Mesendoderm (in vitro differentiated cells): ENCODE data around the gene ARSA.

ENCODE experiments used
- DNase-seq: peaks from one replicate; pipeline ENCODE4 v3.0.0; 2013
- H2AK5ac ChIP-seq: 2 replicates; pipeline ENCODE4 v1.6.1; 2013; ENCODE audit warnings: low read length, inconsistent platforms
- H2BK120ac ChIP-seq: 2 replicates; pipeline ENCODE4 v1.6.1; 2013; ENCODE audit warnings: low read depth, mild to moderate bottlenecking, low read length, moderate library complexity, mixed read lengths
- H2BK15ac ChIP-seq: replicated peaks from 2 replicates; pipeline ENCODE4 v1.6.1; 2013; ENCODE audit warnings: low read depth, mild to moderate bottlenecking, moderate library complexity
- H2BK5ac ChIP-seq: 2 replicates; pipeline ENCODE4 v1.6.1; 2013; ENCODE audit warnings: low read length, inconsistent platforms
- H3K18ac ChIP-seq: 2 replicates; pipeline ENCODE4 v1.6.1; 2013; ENCODE audit warnings: mild to moderate bottlenecking, low read length, mixed read lengths
- H3K23ac ChIP-seq: one replicate; pipeline ENCODE4 v1.6.1; 2013; ENCODE audit warnings: low read length
- H3K27ac ChIP-seq: 2 replicates; pipeline ENCODE4 v1.5.1; 2013; ENCODE audit warnings: low read depth, mild to moderate bottlenecking, inconsistent platforms, low read length, moderate library complexity
- H3K27me3 ChIP-seq: 2 replicates; pipeline ENCODE4 v1.6.1; 2013; ENCODE audit warnings: low read length, control low read depth, mild to moderate bottlenecking, inconsistent platforms; ENCODE audit not compliant: insufficient read depth, poor library complexity
- H3K36me3 ChIP-seq: 2 replicates; pipeline ENCODE4 v1.6.1; 2013; ENCODE audit warnings: low read length, inconsistent platforms; ENCODE audit not compliant: control insufficient read depth, insufficient read depth
- H3K4ac ChIP-seq: one replicate; pipeline ENCODE4 v1.6.1; 2013; ENCODE audit warnings: low read depth, mild to moderate bottlenecking, low read length, moderate library complexity
- H3K4me1 ChIP-seq: 2 replicates; pipeline ENCODE4 v1.6.1; 2013; ENCODE audit warnings: low read depth, low read length, inconsistent platforms; ENCODE audit not compliant: control insufficient read depth
- H3K4me2 ChIP-seq: 2 replicates; pipeline ENCODE4 v1.6.1; 2013; ENCODE audit warnings: low read length
- H3K4me3 ChIP-seq: 2 replicates; pipeline ENCODE4 v1.5.1; 2013; ENCODE audit warnings: mild to moderate bottlenecking, low read length
- H3K56ac ChIP-seq: one replicate; pipeline ENCODE4 v1.6.1; 2013; ENCODE audit warnings: low read length
- H3K79me1 ChIP-seq: 2 replicates; pipeline ENCODE4 v1.6.1; 2013; ENCODE audit warnings: low read length, inconsistent platforms
- H3K79me2 ChIP-seq: 2 replicates; pipeline ENCODE4 v1.6.1; 2013; ENCODE audit warnings: mild to moderate bottlenecking, low read length; ENCODE audit not compliant: control insufficient read depth, insufficient read depth
- H3K9ac ChIP-seq: 2 replicates; pipeline ENCODE4 v1.6.1; 2013; ENCODE audit warnings: low read length, inconsistent platforms
- H4K5ac ChIP-seq: one replicate; pipeline ENCODE4 v1.6.1; 2013; ENCODE audit warnings: low read length
- H4K8ac ChIP-seq: one replicate; pipeline ENCODE4 v1.6.1; 2013; ENCODE audit warnings: low read depth, mild to moderate bottlenecking, control low read depth, low read length, moderate library complexity
- WGBS: extraction: QIAGEN DNeasy Blood & Tissue Kit; methylation state at CpG from one replicate; pipeline ENCODE4 v1.1.7; 2013; ENCODE audit warnings: low lambda C conversion rate, missing lambda C conversion rate; ENCODE audit not compliant: insufficient coverage; ENCODE audit errors: extremely low coverage; 5-methylcytosine and 5-hydroxymethylcytosine counted together

ARSA gene

GRCh38 chr22:50626314-50626849, 1.6 kb downstream of the ARSA start:
- Histone ChIP-seq H3K27ac (no peak overlapping the region), H4K5ac (no peak overlapping the region), H3K27me3 (no peaks in the 10 kb centered on the region), H2BK120ac (no peak overlapping the region), H3K18ac (no peak overlapping the region), H3K4me3 (no peak overlapping the region), H3K4ac (no peak overlapping the region), H3K23ac (no peak overlapping the region), H3K4me1 (no peaks in the 10 kb centered on the region), H2AK5ac (no peak overlapping the region), H3K4me2 (no peak overlapping the region), H3K36me3 (no peaks in the 10 kb centered on the region), H2BK5ac (no peak overlapping the region), H3K9ac (no peak overlapping the region), H3K79me1 (peaks cover 1% of the 10 kb centered on the region), H3K79me2 (no peaks in the 10 kb centered on the region), H2BK15ac (no peak overlapping the region), H4K8ac (no peak overlapping the region), H3K56ac (no peak overlapping the region)
- no peak for DNase-seq
- WGBS = no CpG with 5 or more reads among the region's 12 CpGs

GRCh38 chr22:50625568-50626313, 2.2 kb downstream of the ARSA start:
- Histone ChIP-seq H3K9ac (no peak overlapping the region), H3K79me2 (no peaks in the 10 kb centered on the region), H4K8ac (no peak overlapping the region), H3K4ac (no peak overlapping the region), H2BK5ac (no peak overlapping the region), H3K4me3 (no peak overlapping the region), H3K18ac (no peak overlapping the region), H3K27ac (no peak overlapping the region), H3K4me2 (no peak overlapping the region), H2AK5ac (no peak overlapping the region), H3K79me1 (peaks cover 1% of the 10 kb centered on the region), H3K27me3 (no peaks in the 10 kb centered on the region), H2BK120ac (no peak overlapping the region), H3K36me3 (no peaks in the 10 kb centered on the region), H3K56ac (no peak overlapping the region), H3K23ac (no peak overlapping the region), H2BK15ac (no peak overlapping the region), H3K4me1 (no peaks in the 10 kb centered on the region), H4K5ac (no peak overlapping the region)
- no peak for DNase-seq
- no CpG with 5 or more reads among the region's 27 CpGs for WGBS

GRCh38 chr22:50625131-50625567, 2.8 kb downstream of the ARSA start:
- no peak overlapping the region for H4K8ac ChIP-seq
- DNase-seq = no peak
- no peak overlapping the region for H4K5ac ChIP-seq
- H2BK5ac ChIP-seq = no peak overlapping the region
- no CpG with 5 or more reads among the region's 14 CpGs for WGBS
- no peak overlapping the region for H3K9ac ChIP-seq
- H3K18ac ChIP-seq = no peak overlapping the region
- no peak overlapping the region for H3K56ac ChIP-seq
- H3K4ac ChIP-seq = no peak overlapping the region
- no peaks in the 10 kb centered on the region for H3K27me3 ChIP-seq
- H3K23ac ChIP-seq = no peak overlapping the region
- no peak overlapping the region for H3K27ac ChIP-seq
- no peak overlapping the region for H3K4me3 ChIP-seq
- H2AK5ac ChIP-seq = no peak overlapping the region
- no peak overlapping the region for H3K4me2 ChIP-seq
- H2BK15ac ChIP-seq = no peak overlapping the region
- H2BK120ac ChIP-seq = no peak overlapping the region
- no peaks in the 10 kb centered on the region for H3K36me3 ChIP-seq
- H3K79me1 ChIP-seq = peaks cover 1% of the 10 kb centered on the region
- no peaks in the 10 kb centered on the region for H3K4me1 ChIP-seq
- no peaks in the 10 kb centered on the region for H3K79me2 ChIP-seq

DNA sequence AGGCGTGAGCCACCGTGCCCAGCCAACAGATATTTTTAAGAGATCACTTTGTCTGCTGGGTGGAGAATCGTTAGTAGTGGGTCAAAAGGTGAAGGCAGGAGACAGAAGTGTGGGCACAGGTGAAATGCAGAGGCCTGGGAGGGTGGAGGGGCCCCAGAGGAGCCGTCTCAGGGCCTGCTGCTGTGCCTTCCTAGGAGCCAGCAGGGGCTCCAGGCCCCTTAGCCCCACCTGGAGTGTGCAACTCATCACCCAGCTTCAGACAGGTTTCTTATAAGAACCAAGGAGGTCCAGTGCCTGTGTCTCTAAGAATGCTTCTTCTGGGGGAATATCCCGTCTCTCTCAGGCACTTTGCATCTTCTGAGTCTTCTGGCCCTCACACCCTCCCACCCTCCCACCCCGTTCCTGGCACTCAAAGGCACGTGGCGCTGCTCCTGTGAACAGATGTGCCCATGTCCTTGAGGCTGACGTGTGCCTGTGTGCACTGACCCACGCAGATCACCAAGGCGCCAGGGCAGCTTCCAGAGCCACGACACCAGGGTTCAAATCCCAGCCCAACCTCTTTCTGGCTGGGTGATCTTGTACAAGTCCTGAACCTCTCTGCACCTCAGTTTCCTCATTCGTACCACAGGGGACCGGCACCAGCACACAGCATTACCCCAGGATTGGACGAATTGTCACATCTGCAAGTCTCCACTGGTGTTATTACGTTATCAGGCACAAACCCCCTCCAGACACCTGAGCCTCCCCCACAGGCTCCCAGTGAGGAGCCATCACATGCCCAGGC, 3.4 kb downstream of the ARSA start:
- no peak overlapping the region for H3K27ac ChIP-seq
- H4K8ac ChIP-seq = no peak overlapping the region
- WGBS = no CpG with 5 or more reads among the region's 16 CpGs
- H3K23ac ChIP-seq = no peak overlapping the region
- DNase-seq = no peak
- H2AK5ac ChIP-seq = no peak overlapping the region
- no peak overlapping the region for H2BK5ac ChIP-seq
- peaks cover 1% of the 10 kb centered on the region for H3K79me1 ChIP-seq
- no peak overlapping the region for H3K18ac ChIP-seq
- H3K36me3 ChIP-seq = no peaks in the 10 kb centered on the region
- no peak overlapping the region for H3K9ac ChIP-seq
- no peak overlapping the region for H2BK120ac ChIP-seq
- no peak overlapping the region for H3K4me3 ChIP-seq
- no peak overlapping the region for H3K4me2 ChIP-seq
- no peak overlapping the region for H3K4ac ChIP-seq
- no peaks in the 10 kb centered on the region for H3K27me3 ChIP-seq
- no peaks in the 10 kb centered on the region for H3K79me2 ChIP-seq
- no peaks in the 10 kb centered on the region for H3K4me1 ChIP-seq
- H2BK15ac ChIP-seq = no peak overlapping the region
- no peak overlapping the region for H4K5ac ChIP-seq
- no peak overlapping the region for H3K56ac ChIP-seq

- Histone ChIP-seq H2BK120ac (no peak overlapping the region), H3K27me3 (no peaks in the 10 kb centered on the region), H3K4me3 (no peak overlapping the region), H3K23ac (no peak overlapping the region), H3K36me3 (no peaks in the 10 kb centered on the region), H3K79me2 (no peaks in the 10 kb centered on the region), H3K18ac (no peak overlapping the region), H3K27ac (no peak overlapping the region), H3K79me1 (no peaks in the 10 kb centered on the region), H3K9ac (no peak overlapping the region), H4K8ac (no peak overlapping the region), H2BK15ac (no peak overlapping the region), H3K56ac (no peak overlapping the region), H3K4ac (no peak overlapping the region), H3K4me2 (no peak overlapping the region), H2AK5ac (no peak overlapping the region), H3K4me1 (no peaks in the 10 kb centered on the region), H4K5ac (no peak overlapping the region), H2BK5ac (no peak overlapping the region)
- DNase-seq = no peak
- no CpG with 5 or more reads among the region's 16 CpGs for WGBS
Observed at GRCh38 chr22:50622723-50623327, 5.1 kb downstream of the ARSA start.
